ENCODE data around the gene USP48. TPM values are rescaled to one million over a fixed set of nuclear protein-coding genes. Genes with fewer than 3 reads are reported as not detected.
"Not testable (repeated sequence)": the region's sequence is repeated elsewhere in the genome, so short reads cannot be mapped to it uniquely, and the experiment has no call there.

USP48 gene
- polyA plus RNA-seq, 1 experiment, result 43.6 TPM

- CTCF ChIA-PET, result interaction anchor here (0.6 kb wide), 1 partner anchor 150 kb away, joined by 3 read pairs; no protein-coding TSS in a partner anchor
- H3K27ac ChIP-seq (ENCODE audit: low read depth, low read length), result no peak overlapping the region
- H3K4me3 ChIP-seq (ENCODE audit: low read depth, low read length), result no peak overlapping the region
- POLR2A ChIA-PET, result interaction anchor here (0.7 kb wide), 1 partner anchor 17 kb away, joined by 5 read pairs; no protein-coding TSS in a partner anchor
- H3K9me3 ChIP-seq (ENCODE audit: control insufficient read depth, insufficient read depth, low read length), result peaks cover 8% of the 10 kb centered on the region
- no peak for TF ChIP-seq CTCF (IDR thresholded peaks at IDR 0.05; ENCODE audit: low read depth, low read length)
- H3K27me3 ChIP-seq (ENCODE audit: control insufficient read depth, insufficient read depth, low read length), result no peaks in the 10 kb centered on the region
- DNase-seq (ENCODE audit: low read depth, low spot score), result no peak
These were observed 16.8 kb upstream of the USP48 start for GRCh38 chr1:21799730-21800129.

GRCh38 chr1:21795075-21795474 lies 12.1 kb upstream of the USP48 start:
- CTCF ChIA-PET, result interaction anchor here (0.7 kb wide), 1 partner anchor 13 kb away, joined by 5 read pairs; no protein-coding TSS in a partner anchor
- no peak for DNase-seq (ENCODE audit: low read depth, low spot score)
- POLR2A ChIA-PET, result no interaction called here
- H3K9me3 ChIP-seq (ENCODE audit: control insufficient read depth, insufficient read depth, low read length), result peaks cover 9% of the 10 kb centered on the region
- H3K27me3 ChIP-seq (ENCODE audit: control insufficient read depth, insufficient read depth, low read length), result no peaks in the 10 kb centered on the region
- H3K4me3 ChIP-seq (ENCODE audit: low read depth, low read length), result no peak overlapping the region
- H3K27ac ChIP-seq (ENCODE audit: low read depth, low read length), result no peak overlapping the region
- TF ChIP-seq CTCF (IDR thresholded peaks at IDR 0.05; ENCODE audit: low read depth, low read length), result no peak

GRCh38 chr1:21794656-21795055 lies 11.7 kb upstream of the USP48 start:
- Histone ChIP-seq H3K27ac (ENCODE audit: low read depth, low read length) (no peak overlapping the region), H3K27me3 (ENCODE audit: control insufficient read depth, insufficient read depth, low read length) (no peaks in the 10 kb centered on the region), H3K9me3 (ENCODE audit: control insufficient read depth, insufficient read depth, low read length) (peaks cover 9% of the 10 kb centered on the region), H3K4me3 (ENCODE audit: low read depth, low read length) (no peak overlapping the region)
- ChIA-PET POLR2A (no interaction called here), CTCF (interaction anchor here (0.6 kb wide), 1 partner anchor 54 kb away, joined by 4 read pairs; no protein-coding TSS in a partner anchor)
- no peak for TF ChIP-seq CTCF (IDR thresholded peaks at IDR 0.05; ENCODE audit: low read depth, low read length)
- no peak for DNase-seq (ENCODE audit: low read depth, low spot score)

DNA sequence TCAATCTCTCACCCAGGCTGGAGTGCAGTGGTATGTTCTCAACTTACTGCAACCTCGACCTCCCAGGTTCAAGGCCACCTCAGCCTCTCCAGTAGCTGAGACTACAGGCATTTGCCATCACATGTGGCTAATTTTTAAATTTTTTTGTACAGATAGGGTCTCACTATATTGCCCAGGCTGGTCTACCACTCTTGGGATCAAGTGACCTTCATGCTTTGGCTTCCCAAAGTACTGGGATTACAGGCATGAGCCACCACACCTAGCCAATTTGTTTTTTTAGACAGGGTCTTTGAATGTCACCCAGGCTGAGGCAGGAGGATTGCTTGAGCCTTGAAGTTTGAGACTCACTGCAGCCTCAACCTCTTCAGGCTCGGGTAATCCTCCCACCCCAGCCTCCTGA lies 10.2 kb upstream of the USP48 start:
- no peak overlapping the region for H3K4me3 ChIP-seq (ENCODE audit: low read depth, low read length)
- DNase-seq (ENCODE audit: low read depth, low spot score), result no peak
- no peak for TF ChIP-seq CTCF (IDR thresholded peaks at IDR 0.05; ENCODE audit: low read depth, low read length)
- ChIA-PET CTCF (no interaction called here), POLR2A (interaction anchor here (0.7 kb wide), 1 partner anchor 37 kb away, joined by 8 read pairs; no protein-coding TSS in a partner anchor)
- H3K27me3 ChIP-seq (ENCODE audit: control insufficient read depth, insufficient read depth, low read length), result no peaks in the 10 kb centered on the region
- H3K27ac ChIP-seq (ENCODE audit: low read depth, low read length), result no peak overlapping the region
- H3K9me3 ChIP-seq (ENCODE audit: control insufficient read depth, insufficient read depth, low read length), result peaks cover 9% of the 10 kb centered on the region

DNA sequence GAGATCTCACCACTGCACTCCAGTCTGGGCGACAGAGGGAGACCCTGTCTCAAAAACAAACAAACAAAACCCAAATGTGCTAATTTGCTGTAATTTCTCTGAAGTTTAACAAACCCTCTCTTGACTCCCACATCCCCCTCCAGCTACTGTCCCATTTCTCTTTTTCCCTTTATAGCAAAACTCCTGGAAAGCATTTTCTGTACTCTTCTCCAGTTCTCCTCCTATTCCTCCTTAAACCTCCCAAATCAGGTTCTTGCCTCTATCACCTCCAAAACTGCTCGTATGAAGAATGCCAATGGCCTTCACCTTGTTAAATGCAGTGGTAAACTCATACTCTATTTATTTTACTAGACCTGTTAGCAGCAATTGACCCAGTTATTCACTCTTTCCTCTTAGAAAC lies 3.7 kb upstream of the USP48 start:
- ChIA-PET CTCF (no interaction called here), POLR2A (no interaction called here)

GRCh38 chr1:21785764-21786163 lies 2.8 kb upstream of the USP48 start:
- H3K4me3 ChIP-seq (ENCODE audit: low read depth, low read length); POLR2A ChIA-PET; H3K9me3 ChIP-seq (ENCODE audit: control insufficient read depth, insufficient read depth, low read length); CTCF ChIA-PET; H3K27me3 ChIP-seq (ENCODE audit: control insufficient read depth, insufficient read depth, low read length); DNase-seq (ENCODE audit: low read depth, low spot score); H3K27ac ChIP-seq (ENCODE audit: low read depth, low read length): not testable (repeated sequence)

More for the DNA sequence above, 3.7 kb upstream of the USP48 start:
- TF ChIP-seq CTCF (IDR thresholded peaks at IDR 0.05; ENCODE audit: low read depth, low read length), result no peak
- Histone ChIP-seq H3K27me3 (ENCODE audit: control insufficient read depth, insufficient read depth, low read length) (no peaks in the 10 kb centered on the region), H3K4me3 (ENCODE audit: low read depth, low read length) (no peak overlapping the region), H3K9me3 (ENCODE audit: control insufficient read depth, insufficient read depth, low read length) (no peaks in the 10 kb centered on the region; the same call in 1 of the 2 replicates), H3K27ac (ENCODE audit: low read depth, low read length) (no peak overlapping the region)
- no peak for DNase-seq (ENCODE audit: low read depth, low spot score)

All from AG04450 (cell line).